T47D (cell line): ENCODE results near the gene DNER.
A peak's percentile ranks its signal among the peaks of the same experiment; 100 is the strongest.

Experiments used
- DNase-seq, 2 experiments: peaks; one replicate each; pipeline versions ENCODE4 v3.0.0 to v3.0.0-alpha.2; 2011 to 2012; ENCODE audit warnings: low read depth in 1 of 2, low spot score in 1 of 2
- JUND ChIP-seq: IDR thresholded peaks from 2 replicates; pipeline ENCODE4 v1.6.1; 2012; ENCODE audit warnings: low read depth
- in situ Hi-C: cut with HindIII; loops from 2 replicates; pipeline ENCODE4 v1.10.0; 2016; ENCODE audit warnings: low sequenced_read_pairs, low pct_unique_long_range_greater_than_20kb

Gene DNER

GRCh38 chr2:229675569-229675968, 38.8 kb downstream of the DNER start:
- in situ Hi-C loops = no loop called here
- no peak for TF ChIP-seq JUND
- no peak for DNase-seq

DNA sequence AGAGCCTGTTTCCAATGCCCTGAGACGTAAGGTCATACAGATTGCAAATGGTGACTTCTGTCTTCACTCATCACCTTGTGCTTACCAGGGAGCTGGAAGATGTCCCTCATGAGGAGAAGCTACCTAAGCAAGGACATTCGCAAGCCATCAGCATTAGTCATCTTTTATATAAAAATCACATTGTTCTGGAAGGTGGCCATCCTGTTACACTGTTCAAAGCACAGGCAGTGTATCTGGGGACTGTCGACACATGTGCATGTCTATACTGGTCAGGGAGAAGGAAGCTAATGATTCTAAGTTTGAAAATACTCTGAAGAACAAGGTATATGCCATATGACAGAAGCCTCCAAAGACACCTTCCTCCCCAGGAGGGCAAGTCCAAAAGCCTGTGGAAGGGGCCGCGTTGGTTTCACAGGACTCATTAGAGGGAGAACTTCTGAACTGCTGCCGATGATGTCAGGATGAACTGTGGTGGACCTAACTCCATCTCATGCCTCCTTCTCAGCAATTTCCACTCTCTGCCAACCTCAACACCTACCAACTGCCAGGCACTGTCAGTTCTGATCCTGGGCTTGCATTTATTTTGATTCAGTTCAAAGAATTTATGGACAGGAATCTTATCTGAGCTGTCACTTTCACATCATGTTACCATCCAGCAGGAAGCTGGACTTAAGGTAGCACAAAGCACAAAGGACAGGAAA, 39.4 kb downstream of the DNER start:
- in situ Hi-C loops = no loop called here
- TF ChIP-seq JUND = no peak
- DNase-seq = no peak

DNA sequence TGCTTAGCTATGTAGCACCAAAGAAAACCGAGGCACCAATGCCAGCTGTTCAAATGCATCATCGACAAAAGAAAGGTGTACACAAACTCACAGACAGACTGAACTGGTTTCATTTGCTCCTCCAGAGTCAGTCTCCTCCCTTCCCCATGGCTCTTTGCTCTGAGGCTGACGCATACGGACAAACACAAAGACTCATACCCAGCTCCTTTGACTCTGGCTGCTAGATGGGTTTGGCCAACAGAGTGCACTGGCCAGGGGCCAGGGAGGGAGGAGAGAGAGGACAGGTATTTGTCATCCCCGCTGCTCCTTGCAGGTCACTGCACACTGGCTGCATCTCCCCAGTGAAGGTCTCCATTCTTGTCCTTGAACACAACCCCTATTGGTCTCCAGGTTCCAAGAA, 40.7 kb downstream of the DNER start:
- in situ Hi-C loops = no loop called here
- no peak for TF ChIP-seq JUND
- DNase-seq = peak in 1 of 2 experiments; percentile 69

GRCh38 chr2:229672021-229672420, 42.3 kb downstream of the DNER start:
- DNase-seq = no peak
- in situ Hi-C loops = no loop called here
- no peak for TF ChIP-seq JUND

GRCh38 chr2:229669841-229670240, 44.5 kb downstream of the DNER start:
- in situ Hi-C loops = no loop called here
- DNase-seq = no peak

DNA sequence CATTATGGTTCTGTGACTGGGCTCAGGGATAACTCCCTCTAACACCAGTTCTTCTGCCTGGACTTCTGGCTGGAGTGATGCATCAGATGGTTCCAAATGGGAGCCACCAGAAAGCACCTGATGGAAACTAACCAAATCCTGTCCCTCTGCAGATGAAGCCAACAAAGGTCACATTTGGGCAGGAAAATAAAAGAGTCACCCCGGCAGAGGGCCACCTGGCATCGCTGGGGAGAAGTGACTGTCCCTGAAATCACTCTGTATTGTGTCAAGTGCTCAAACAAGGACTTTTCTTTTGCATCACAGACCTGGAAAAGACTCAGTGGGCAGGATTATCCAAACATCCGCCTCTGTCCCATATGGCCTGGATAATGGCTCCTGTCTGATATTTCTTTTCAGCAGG, 47.5 kb downstream of the DNER start:
- TF ChIP-seq JUND = no peak
- in situ Hi-C loops = no loop called here
- DNase-seq = no peak

More at GRCh38 chr2:229669841-229670240, 44.5 kb downstream of the DNER start:
- TF ChIP-seq JUND = no peak

DNA sequence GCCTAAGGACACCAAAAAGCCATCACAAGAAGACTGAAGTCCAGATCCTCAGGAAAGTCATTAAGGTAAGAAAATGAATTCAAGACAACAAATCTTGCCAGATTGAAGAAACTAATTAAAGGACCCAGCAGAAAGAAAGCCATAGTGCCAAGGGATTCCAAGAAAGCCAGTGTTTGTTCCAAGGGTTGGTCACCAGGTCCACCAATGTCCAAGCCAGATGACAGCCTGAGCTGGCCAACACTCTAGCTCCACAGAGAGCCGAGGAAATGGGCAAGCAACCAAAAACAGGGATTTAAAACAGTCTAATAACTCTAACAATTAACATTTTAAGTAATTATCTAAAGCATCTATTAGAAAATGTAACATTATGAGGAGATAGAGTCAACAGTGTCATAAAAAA, 49.2 kb downstream of the DNER start:
- DNase-seq = no peak
- in situ Hi-C loops = no loop called here
- TF ChIP-seq JUND = no peak

GRCh38 chr2:229661478-229661877, 52.9 kb downstream of the DNER start:
- TF ChIP-seq JUND = no peak
- in situ Hi-C loops = no loop called here
- DNase-seq = no peak

DNA sequence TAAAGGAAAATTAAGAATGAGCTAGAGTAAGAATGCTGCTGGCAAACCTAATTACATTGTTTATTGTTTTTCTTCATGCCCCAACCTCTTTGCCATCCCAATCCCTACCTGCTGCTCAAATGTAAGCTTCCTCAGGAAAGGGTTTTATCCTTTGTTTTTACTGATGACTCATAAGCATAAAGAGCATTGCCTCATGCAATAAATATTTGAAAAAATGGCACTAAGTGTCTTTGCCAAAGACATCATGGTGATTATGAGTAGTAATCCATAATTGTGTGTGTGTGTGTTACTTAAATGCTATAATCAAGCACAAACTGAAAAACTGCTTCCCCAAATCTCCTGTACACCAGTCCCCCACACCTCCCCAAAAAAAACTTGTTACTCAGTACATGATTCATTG, 53.4 kb downstream of the DNER start:
- no peak for TF ChIP-seq JUND
- in situ Hi-C loops = no loop called here

DNA sequence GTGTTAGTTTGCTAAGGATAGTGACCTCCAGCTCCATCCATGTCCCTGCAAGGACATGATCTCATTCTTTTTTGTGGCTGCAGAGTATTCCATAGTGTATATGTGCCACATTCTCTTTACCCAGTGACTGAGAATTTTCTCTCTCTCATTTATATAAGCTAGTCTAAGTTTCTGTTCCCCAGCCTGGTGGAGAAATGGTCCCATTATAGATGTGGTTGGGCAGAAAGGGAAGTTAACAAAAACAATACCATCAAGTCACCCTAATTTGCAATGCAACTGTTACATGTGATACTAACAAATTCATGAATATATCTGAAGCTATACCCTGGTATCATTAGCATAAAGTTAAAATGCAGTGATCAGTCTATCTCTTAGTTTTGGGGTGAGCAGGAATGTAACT, 54.0 kb downstream of the DNER start:
- no peak for TF ChIP-seq JUND
- DNase-seq = no peak
- in situ Hi-C loops = no loop called here

More for the DNA sequence above, 53.4 kb downstream of the DNER start:
- no peak for DNase-seq

GRCh38 chr2:229658004-229658403, 56.4 kb downstream of the DNER start:
- no peak for DNase-seq
- no peak for TF ChIP-seq JUND
- in situ Hi-C loops = no loop called here

DNA sequence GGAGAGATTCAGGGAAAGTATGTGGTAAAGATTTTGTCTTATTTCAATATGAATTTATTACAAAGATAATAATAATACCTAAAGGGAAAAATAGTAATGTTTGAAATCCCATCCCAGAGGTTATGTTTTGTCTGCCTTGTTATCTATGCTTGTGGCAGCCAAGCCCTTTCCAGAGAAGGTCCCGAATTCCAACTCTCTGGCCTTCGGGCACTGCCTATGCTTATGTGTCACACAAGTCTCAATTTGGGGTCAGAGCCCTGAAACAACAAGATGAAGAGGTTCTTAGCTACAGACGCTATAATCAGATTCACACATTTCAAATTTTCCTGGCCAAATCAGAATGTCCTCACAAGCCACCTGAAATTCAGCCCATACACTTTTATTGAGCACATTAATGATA, 59.9 kb downstream of the DNER start:
- DNase-seq = no peak
- TF ChIP-seq JUND = no peak
- in situ Hi-C loops = no loop called here

DNA sequence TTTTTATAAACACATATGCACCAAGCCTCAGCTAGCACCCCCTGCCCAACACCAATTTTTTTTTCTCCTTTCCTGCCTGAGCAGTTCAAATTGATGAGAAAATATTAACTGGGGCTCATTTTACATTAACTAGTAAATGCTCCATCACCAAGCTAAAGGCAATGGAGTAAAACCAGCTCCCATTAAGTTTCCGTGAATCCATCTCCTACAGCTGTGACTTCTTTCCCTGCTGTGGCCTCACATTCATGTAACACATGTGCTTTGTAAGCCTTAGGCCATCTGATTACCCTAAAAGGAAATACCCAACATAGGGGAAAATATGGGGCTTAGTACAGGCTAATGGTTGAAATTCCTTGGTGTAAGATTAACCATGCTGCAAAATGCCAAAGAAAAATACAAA, 60.8 kb downstream of the DNER start:
- no peak for TF ChIP-seq JUND
- in situ Hi-C loops = no loop called here
- DNase-seq = no peak

- in situ Hi-C loops = no loop called here
- no peak for DNase-seq
- TF ChIP-seq JUND = no peak
These were observed 61.6 kb downstream of the DNER start for GRCh38 chr2:229652796-229653195.

GRCh38 chr2:229650901-229651300, 63.5 kb downstream of the DNER start:
- no peak for TF ChIP-seq JUND
- in situ Hi-C loops = no loop called here
- no peak for DNase-seq
